WTC11 (cell line): Measurements from ENCODE around the gene DNAAF2. TPM values are rescaled to one million over a fixed set of nuclear protein-coding genes. Genes with fewer than 3 reads are reported as not detected.

Experiments used
- ATAC-seq: fragments of 200-7000 bp; cut with Tn5 transposase; 2 replicates; pipeline ENCODE4 v1.10.0; 2021; ENCODE audit warnings: mild to moderate bottlenecking, moderate library complexity
- CTCF ChIA-PET: fragments of 300-600 bp; sonication (Branson Sonifier 250); formaldehyde crosslinking; loops from one replicate; lab custom pipeline; 2021; ENCODE audit warnings: antibody characterized with exemption; lab: Charles Lee
- POLR2A ChIA-PET: fragments of 350-600 bp; sonication (Branson Sonifier 250); formaldehyde crosslinking; loops from one replicate; lab custom pipeline; 2021; ENCODE audit warnings: antibody characterized with exemption; lab: Charles Lee
- DNase-seq: peaks from one replicate; pipeline ENCODE4 v3.0.0; 2021; ENCODE audit warnings: low spot score
- H3K27ac Mint-ChIP-seq: 2 replicates; pipeline ENCODE4 v1.8.0; 2021; ENCODE audit warnings: mixed read lengths
- H3K27me3 Mint-ChIP-seq: 2 replicates; pipeline ENCODE4 v1.8.0; 2021; ENCODE audit warnings: low read depth, mild to moderate bottlenecking, moderate library complexity, mixed read lengths
- H3K36me3 Mint-ChIP-seq: 2 replicates; pipeline ENCODE4 v1.8.0; 2021; ENCODE audit warnings: mixed read lengths
- H3K4me1 Mint-ChIP-seq: 2 replicates; pipeline ENCODE4 v1.8.0; 2022; ENCODE audit warnings: mixed read lengths
- H3K4me3 Mint-ChIP-seq: 2 replicates; pipeline ENCODE4 v1.8.0; 2021; ENCODE audit warnings: mild to moderate bottlenecking, moderate library complexity, mixed read lengths
- H3K9me3 Mint-ChIP-seq: 2 replicates; pipeline ENCODE4 v1.8.0; 2021; ENCODE audit warnings: mixed read lengths
- AFF4 ChIP-seq: sonication (generic); formaldehyde crosslinking; IDR thresholded peaks from 2 replicates; pipeline ENCODE4 v1.8.1; 2023; ENCODE audit warnings: mild to moderate bottlenecking, missing genetic modification reagents, borderline replicate concordance
- ATF6 ChIP-seq: sonication (generic); formaldehyde crosslinking; IDR thresholded peaks from 2 replicates; pipeline ENCODE4 v1.8.1; 2023; ENCODE audit warnings: mild to moderate bottlenecking, missing genetic modification reagents
- CREB1 ChIP-seq: sonication (generic); formaldehyde crosslinking; IDR thresholded peaks from 2 replicates; pipeline ENCODE4 v1.8.0; 2023; ENCODE audit warnings: mild to moderate bottlenecking, missing genetic modification reagents
- ERG ChIP-seq: fragments of 250-450 bp; sonication (Bioruptor Pico); IDR thresholded peaks from 2 replicates; pipeline ENCODE4 v1.8.0; 2021; ENCODE audit warnings: mild to moderate bottlenecking
- ESRRA ChIP-seq: sonication (generic); formaldehyde crosslinking; IDR thresholded peaks from 2 replicates; pipeline ENCODE4 v1.8.1; 2022; ENCODE audit warnings: mild to moderate bottlenecking, missing genetic modification reagents, borderline replicate concordance
- NR2C2 ChIP-seq: sonication (generic); formaldehyde crosslinking; IDR thresholded peaks from 2 replicates; pipeline ENCODE4 v1.8.0; 2022; ENCODE audit warnings: mild to moderate bottlenecking, missing genetic modification reagents
- PRRX2 ChIP-seq: fragments of 250-450 bp; sonication (Bioruptor Pico); IDR thresholded peaks from 2 replicates; pipeline ENCODE4 v1.8.0; 2021; ENCODE audit warnings: mild to moderate bottlenecking
- SMAD3 ChIP-seq: sonication (generic); formaldehyde crosslinking; IDR thresholded peaks from 2 replicates; pipeline ENCODE4 v1.8.0; 2022; ENCODE audit warnings: missing genetic modification reagents, mild to moderate bottlenecking, borderline replicate concordance
- SMAD4 ChIP-seq: sonication (generic); formaldehyde crosslinking; IDR thresholded peaks from 2 replicates; pipeline ENCODE4 v1.8.0; 2022; ENCODE audit warnings: mild to moderate bottlenecking, missing genetic modification reagents
- TP53 ChIP-seq: sonication (generic); formaldehyde crosslinking; IDR thresholded peaks from 2 replicates; pipeline ENCODE4 v1.8.1; 2023; ENCODE audit warnings: mild to moderate bottlenecking, missing genetic modification reagents
- ZNF416 ChIP-seq: fragments of 250-450 bp; sonication (Bioruptor Pico); IDR thresholded peaks from 2 replicates; pipeline ENCODE4 v1.9.0; 2021; ENCODE audit warnings: mild to moderate bottlenecking, inconsistent platforms
- ZNF423 ChIP-seq: fragments of 250-450 bp; sonication (Bioruptor Pico); IDR thresholded peaks from 2 replicates; pipeline ENCODE4 v2.1.2; 2022; ENCODE audit warnings: mild to moderate bottlenecking, moderate library complexity
- total RNA-seq: library from RNA; stranded (reverse); gene quantifications from 3 replicates; pipeline ENCODE4 v1.2.3, GENCODE V29; 2021
- TF ChIP-seq, protein P1 (sequence below): sonication (generic); formaldehyde crosslinking; IDR thresholded peaks from 2 replicates; pipeline ENCODE4 v1.8.0; 2022; ENCODE audit warnings: mild to moderate bottlenecking, missing genetic modification reagents
- TF ChIP-seq, protein P2 (sequence below): sonication (generic); formaldehyde crosslinking; IDR thresholded peaks from 2 replicates; pipeline ENCODE4 v1.8.0; 2022; ENCODE audit warnings: mild to moderate bottlenecking, missing genetic modification reagents

DNAAF2 gene
- total RNA-seq, 1 experiment from 2014 or later = 19.9 TPM

DNA sequence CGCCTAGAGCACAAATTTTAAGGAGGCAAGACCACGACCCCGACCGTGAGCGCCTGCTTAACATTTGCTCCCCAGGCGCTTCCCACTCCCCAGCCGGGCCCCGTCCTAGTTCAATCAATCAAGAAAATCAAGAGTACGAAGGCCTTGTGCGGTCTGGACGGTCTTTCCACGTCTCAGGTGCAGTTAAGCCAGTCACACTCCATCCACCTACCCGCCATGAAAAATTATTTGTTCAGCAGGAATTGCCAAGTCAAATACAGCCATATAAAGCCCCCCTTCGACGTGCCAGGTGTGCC is 36.9 kb downstream of the DNAAF2 start:
- TF ChIP-seq ATF6 (CRISPR knock-in tag) (no peak), ERG (CRISPR knock-in tag) (no peak), ZNF416 (no peak), PRRX2 (no peak), SMAD4 (CRISPR knock-in tag) (no peak), NR2C2 (CRISPR knock-in tag) (no peak)
- TF ChIP-seq, protein P1, sequence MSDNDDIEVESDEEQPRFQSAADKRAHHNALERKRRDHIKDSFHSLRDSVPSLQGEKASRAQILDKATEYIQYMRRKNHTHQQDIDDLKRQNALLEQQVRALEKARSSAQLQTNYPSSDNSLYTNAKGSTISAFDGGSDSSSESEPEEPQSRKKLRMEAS = no peak
- no peak for DNase-seq
- H3K27ac Mint-ChIP-seq = peak overlapping the region; percentile 94
- POLR2A ChIA-PET = interaction anchor here (0.6 to 4.1 kb wide), 5 partner anchors 13 to 216 kb away, joined by 3 to 26 read pairs (median 7); partner anchors contain the start of genes DNAAF2, MGAT2, RPL36AL and RPS29
- peaks cover 10% of the 10 kb centered on the region for H3K4me1 Mint-ChIP-seq
- ATAC-seq = peak; percentile 2; the same call in 1 of the 2 replicates
- H3K9me3 Mint-ChIP-seq = no peaks in the 10 kb centered on the region
- CTCF ChIA-PET = interaction anchor here (5.5 kb wide), 1 partner anchor 11 kb away, joined by 43 read pairs; the partner anchor contains the start of gene RPS29
- 0 out of 2 replicates have a peak, but pooled peaks cover 3% of the 10 kb centered on the region for H3K36me3 Mint-ChIP-seq
- H3K4me3 Mint-ChIP-seq = peak overlapping the region; percentile 84
- H3K27me3 Mint-ChIP-seq = peaks cover 6% of the 10 kb centered on the region

DNA sequence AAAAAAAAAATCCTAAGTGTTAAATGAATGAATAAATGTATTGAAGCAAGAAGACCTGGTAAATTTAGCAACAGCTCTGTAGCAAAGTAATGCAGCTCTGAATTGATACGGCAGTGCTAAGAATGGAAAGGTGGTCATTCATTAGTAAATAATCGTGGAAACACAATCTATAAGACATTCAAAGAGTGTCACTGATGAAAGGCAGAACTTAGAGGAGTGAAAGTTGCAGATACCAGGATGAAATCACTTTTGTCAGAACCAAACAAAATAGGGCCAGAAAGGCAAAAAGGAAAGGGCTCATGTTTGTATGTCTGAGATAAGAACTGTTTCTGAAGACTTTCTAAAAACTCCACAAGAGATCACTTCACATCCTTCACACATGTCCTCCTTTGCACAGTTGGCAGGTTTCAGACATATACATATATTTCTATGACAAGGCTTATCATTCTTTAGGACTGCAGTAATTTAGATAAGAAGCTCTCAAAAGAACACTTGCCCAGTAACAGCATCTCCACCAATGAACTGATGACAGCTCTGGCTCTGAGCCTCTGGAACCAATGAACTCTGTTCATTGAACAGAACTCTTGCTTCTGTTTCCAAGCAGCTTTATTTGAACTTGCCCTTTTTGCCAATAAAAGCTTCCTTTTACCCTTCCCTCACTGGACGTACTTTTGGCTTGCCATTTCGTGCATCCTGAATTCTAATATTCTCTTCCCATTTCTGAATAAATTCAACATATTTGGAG is 40.5 kb downstream of the DNAAF2 start:
- Mint-ChIP-seq H3K27ac (no peak overlapping the region), H3K4me1 (peaks cover 3% of the 10 kb centered on the region; the same call in 1 of the 2 replicates), H3K27me3 (peaks cover 6% of the 10 kb centered on the region), H3K36me3 (no peaks in the 10 kb centered on the region), H3K9me3 (no peaks in the 10 kb centered on the region), H3K4me3 (no peak overlapping the region)
- no peak for ATAC-seq
- no peak for DNase-seq
- ChIA-PET CTCF (interaction anchor here (5.5 kb wide), 1 partner anchor 8 kb away, joined by 43 read pairs; the partner anchor contains the start of gene RPS29), POLR2A (interaction anchor here (1.0 to 1.1 kb wide), 2 partner anchors 8 to 26 kb away, joined by 4 to 5 read pairs; partner anchors contain the start of genes MGAT2 and RPL36AL)
- TF ChIP-seq CREB1 (CRISPR knock-in tag) (no peak), AFF4 (CRISPR knock-in tag) (no peak), ZNF423 (CRISPR knock-in tag) (no peak), ZNF416 (no peak), SMAD3 (no peak), ESRRA (CRISPR knock-in tag) (no peak), TP53 (no peak)
- TF ChIP-seq, protein P2, sequence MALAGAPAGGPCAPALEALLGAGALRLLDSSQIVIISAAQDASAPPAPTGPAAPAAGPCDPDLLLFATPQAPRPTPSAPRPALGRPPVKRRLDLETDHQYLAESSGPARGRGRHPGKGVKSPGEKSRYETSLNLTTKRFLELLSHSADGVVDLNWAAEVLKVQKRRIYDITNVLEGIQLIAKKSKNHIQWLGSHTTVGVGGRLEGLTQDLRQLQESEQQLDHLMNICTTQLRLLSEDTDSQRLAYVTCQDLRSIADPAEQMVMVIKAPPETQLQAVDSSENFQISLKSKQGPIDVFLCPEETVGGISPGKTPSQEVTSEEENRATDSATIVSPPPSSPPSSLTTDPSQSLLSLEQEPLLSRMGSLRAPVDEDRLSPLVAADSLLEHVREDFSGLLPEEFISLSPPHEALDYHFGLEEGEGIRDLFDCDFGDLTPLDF = no peak
